Type B pancreatic cell (in vitro differentiated cells): ENCODE measurements around the gene GDPD5. TPM values are rescaled to one million over a fixed set of nuclear protein-coding genes. Genes with fewer than 3 reads are reported as not detected.
A peak's percentile ranks its signal among the peaks of the same experiment; 100 is the strongest.

Experiments used
- DNase-seq: peaks from one replicate; pipeline ENCODE4 v3.0.0; 2021; ENCODE audit warnings: mixed read lengths; ENCODE audit not compliant: unreplicated experiment; ENCODE audit errors: extremely low spot score
- H3K27ac Mint-ChIP-seq: 2 replicates; pipeline ENCODE4 v1.8.0; 2021; ENCODE audit warnings: mild to moderate bottlenecking, mixed read lengths
- H3K27me3 Mint-ChIP-seq: 2 replicates; pipeline ENCODE4 v1.8.0; 2021; ENCODE audit warnings: mixed read lengths
- H3K36me3 Mint-ChIP-seq: 2 replicates; pipeline ENCODE4 v1.8.0; 2021; ENCODE audit warnings: mixed read lengths
- H3K4me1 Mint-ChIP-seq: one replicate; pipeline ENCODE4 v1.8.0; 2021; ENCODE audit warnings: mixed read lengths; ENCODE audit not compliant: unreplicated experiment
- H3K4me3 Mint-ChIP-seq: 2 replicates; pipeline ENCODE4 v1.8.0; 2021; ENCODE audit warnings: mild to moderate bottlenecking, mixed read lengths
- H3K9me3 Mint-ChIP-seq: 2 replicates; pipeline ENCODE4 v1.8.0; 2021; ENCODE audit warnings: mixed read lengths
- CTCF ChIP-seq: fragments of 200-600 bp; sonication (generic); conservative IDR thresholded peaks from 2 replicates; pipeline ENCODE4 v1.5.0; 2021; ENCODE audit warnings: antibody characterized with exemption, mild to moderate bottlenecking
- total RNA-seq: library from RNA; stranded (reverse); gene quantifications from 2 replicates; pipeline ENCODE4 v1.2.1, GENCODE V29; 2021; ENCODE audit warnings: low replicate concordance

The GDPD5 gene
- total RNA-seq, 1 donor from 2014 or later = 11.3 TPM

GRCh38 chr11:75531325-75531724 is 5.6 kb upstream of the GDPD5 start:
- Mint-ChIP-seq H3K27me3 (peaks cover 10% of the 10 kb centered on the region), H3K4me1 (peaks cover 35% of the 10 kb centered on the region), H3K4me3 (no peak overlapping the region), H3K9me3 (no peaks in the 10 kb centered on the region), H3K27ac (no peak overlapping the region), H3K36me3 (no peaks in the 10 kb centered on the region)
- no peak for TF ChIP-seq CTCF
- DNase-seq = no peak

- no peak overlapping the region for H3K4me3 Mint-ChIP-seq
- peaks cover 35% of the 10 kb centered on the region for H3K4me1 Mint-ChIP-seq
Observed at GRCh38 chr11:75530577-75530976, 4.8 kb upstream of the GDPD5 start.

GRCh38 chr11:75527938-75528735 is 2.4 kb upstream of the GDPD5 start:
- H3K27ac Mint-ChIP-seq = peak overlapping the region; percentile 32
- H3K4me1 Mint-ChIP-seq = peaks cover 26% of the 10 kb centered on the region
- H3K4me3 Mint-ChIP-seq = peak overlapping the region; percentile 89
- H3K36me3 Mint-ChIP-seq = no peaks in the 10 kb centered on the region
- peaks cover 29% of the 10 kb centered on the region for H3K27me3 Mint-ChIP-seq
- TF ChIP-seq CTCF = no peak
- H3K9me3 Mint-ChIP-seq = no peaks in the 10 kb centered on the region
- no peak for DNase-seq

More at GRCh38 chr11:75530577-75530976, 4.8 kb upstream of the GDPD5 start:
- no peak for DNase-seq
- H3K9me3 Mint-ChIP-seq = no peaks in the 10 kb centered on the region
- H3K27ac Mint-ChIP-seq = no peak overlapping the region
- H3K36me3 Mint-ChIP-seq = no peaks in the 10 kb centered on the region
- peaks cover 11% of the 10 kb centered on the region for H3K27me3 Mint-ChIP-seq
- TF ChIP-seq CTCF = no peak

- peak overlapping the region; percentile 89 for H3K4me3 Mint-ChIP-seq
- peaks cover 27% of the 10 kb centered on the region for H3K27me3 Mint-ChIP-seq
- no peak for DNase-seq
- no peak for TF ChIP-seq CTCF
- peaks cover 22% of the 10 kb centered on the region for H3K4me1 Mint-ChIP-seq
- peak overlapping the region; percentile 18 for H3K27ac Mint-ChIP-seq
- H3K9me3 Mint-ChIP-seq = no peaks in the 10 kb centered on the region
- no peaks in the 10 kb centered on the region for H3K36me3 Mint-ChIP-seq
Observed at GRCh38 chr11:75527130-75527529, 1.4 kb upstream of the GDPD5 start.

- Mint-ChIP-seq H3K36me3 (no peaks in the 10 kb centered on the region), H3K27ac (peak overlapping the region; percentile 41), H3K4me3 (peak overlapping the region; percentile 89), H3K4me1 (peaks cover 20% of the 10 kb centered on the region), H3K27me3 (peaks cover 32% of the 10 kb centered on the region), H3K9me3 (no peaks in the 10 kb centered on the region)
- no peak for TF ChIP-seq CTCF
- no peak for DNase-seq
Observed at GRCh38 chr11:75526192-75526541, 426 bp upstream of the GDPD5 start.
